MM.1S (cell line): ENCODE results near the gene WNT10A.

ENCODE experiments used
- EZH2 ChIP-seq: fragments of 300-600 bp; sonication (generic); optimal IDR thresholded peaks from 2 replicates; pipeline ENCODE3; 2017; ENCODE audit warnings: low read depth, mild to moderate bottlenecking, antibody characterized with exemption, low read length, mixed read lengths
- EZH2phosphoT487 ChIP-seq: fragments of 300-600 bp; sonication (generic); IDR thresholded peaks from 2 replicates; pipeline ENCODE4 v1.6.1; 2018; ENCODE audit warnings: antibody characterized with exemption, low read length
- TF ChIP-seq, protein P1 (sequence below): fragments of 300-600 bp; sonication (generic); IDR thresholded peaks from 2 replicates; pipeline ENCODE4 v1.5.1; 2016; ENCODE audit warnings: antibody characterized with exemption, low read length, mixed read lengths

DNA sequence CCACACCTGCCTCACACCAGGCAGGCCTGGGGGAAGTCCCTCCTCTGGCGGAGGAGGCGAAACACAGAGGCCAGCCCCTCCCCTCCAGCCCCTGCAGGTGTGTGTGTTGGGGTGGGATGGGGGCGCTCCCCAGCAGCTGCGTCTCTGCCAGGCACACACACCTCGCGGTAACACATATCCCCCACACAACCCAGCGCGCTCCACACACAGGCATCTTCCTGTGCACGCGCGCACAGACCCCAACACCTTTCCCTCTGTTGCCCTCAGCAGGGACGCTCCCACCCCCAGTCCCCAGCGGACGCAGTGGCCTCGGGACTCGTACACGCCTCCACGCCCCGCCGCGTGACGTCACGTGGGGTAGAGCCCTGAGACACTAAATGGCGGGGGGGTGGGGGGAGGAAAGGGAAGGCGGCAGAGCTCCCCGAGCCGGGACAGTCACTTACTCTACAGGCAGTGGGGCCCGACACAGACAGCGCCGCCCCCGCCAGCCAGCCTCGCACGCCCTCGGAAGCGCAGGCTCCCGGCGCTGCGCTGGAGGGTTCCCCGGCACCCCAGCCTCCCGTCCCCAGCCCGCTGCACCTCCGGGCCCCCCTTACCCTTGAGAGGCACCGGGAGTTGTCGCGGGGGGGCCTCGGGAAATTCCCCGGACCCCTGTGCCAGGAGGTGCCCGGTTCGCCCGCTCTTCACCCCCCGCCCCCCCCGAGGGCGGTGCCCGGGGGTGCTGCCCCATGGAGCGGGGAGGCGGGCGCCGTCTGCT lies at the start of gene WNT10A:
- TF ChIP-seq, protein P1, sequence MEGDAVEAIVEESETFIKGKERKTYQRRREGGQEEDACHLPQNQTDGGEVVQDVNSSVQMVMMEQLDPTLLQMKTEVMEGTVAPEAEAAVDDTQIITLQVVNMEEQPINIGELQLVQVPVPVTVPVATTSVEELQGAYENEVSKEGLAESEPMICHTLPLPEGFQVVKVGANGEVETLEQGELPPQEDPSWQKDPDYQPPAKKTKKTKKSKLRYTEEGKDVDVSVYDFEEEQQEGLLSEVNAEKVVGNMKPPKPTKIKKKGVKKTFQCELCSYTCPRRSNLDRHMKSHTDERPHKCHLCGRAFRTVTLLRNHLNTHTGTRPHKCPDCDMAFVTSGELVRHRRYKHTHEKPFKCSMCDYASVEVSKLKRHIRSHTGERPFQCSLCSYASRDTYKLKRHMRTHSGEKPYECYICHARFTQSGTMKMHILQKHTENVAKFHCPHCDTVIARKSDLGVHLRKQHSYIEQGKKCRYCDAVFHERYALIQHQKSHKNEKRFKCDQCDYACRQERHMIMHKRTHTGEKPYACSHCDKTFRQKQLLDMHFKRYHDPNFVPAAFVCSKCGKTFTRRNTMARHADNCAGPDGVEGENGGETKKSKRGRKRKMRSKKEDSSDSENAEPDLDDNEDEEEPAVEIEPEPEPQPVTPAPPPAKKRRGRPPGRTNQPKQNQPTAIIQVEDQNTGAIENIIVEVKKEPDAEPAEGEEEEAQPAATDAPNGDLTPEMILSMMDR: no peak
- TF ChIP-seq EZH2 (no peak), EZH2phosphoT487 (no peak)
